Occipital lobe (tissue), 2 donors: Measurements from ENCODE around the gene RBM4B. TPM values are rescaled to one million over a fixed set of nuclear protein-coding genes. Genes with fewer than 3 reads are reported as not detected.
"Not testable (repeated sequence)": the region's sequence is repeated elsewhere in the genome, so short reads cannot be mapped to it uniquely, and the experiment has no call there.

ENCODE experiments used
- DNase-seq: peaks from one replicate; lab custom pipeline; 2025; lab: John Stamatoyannopoulos, UW
- total RNA-seq: library from RNA; depleted of rRNA; stranded (reverse); fragments of >200 nt; gene quantifications from one replicate; pipeline ENCODE4 v1.2.3, GENCODE V29; 2014

RBM4B gene
- total RNA-seq, 1 donor from 2014 or later: 94.5 TPM

- DNase-seq: no peak
These were observed 35.9 kb downstream of the RBM4B start for GRCh38 chr11:66641834-66642233.

GRCh38 chr11:66639814-66640340, 37.8 kb downstream of the RBM4B start:
- DNase-seq: not testable (repeated sequence)

DNA sequence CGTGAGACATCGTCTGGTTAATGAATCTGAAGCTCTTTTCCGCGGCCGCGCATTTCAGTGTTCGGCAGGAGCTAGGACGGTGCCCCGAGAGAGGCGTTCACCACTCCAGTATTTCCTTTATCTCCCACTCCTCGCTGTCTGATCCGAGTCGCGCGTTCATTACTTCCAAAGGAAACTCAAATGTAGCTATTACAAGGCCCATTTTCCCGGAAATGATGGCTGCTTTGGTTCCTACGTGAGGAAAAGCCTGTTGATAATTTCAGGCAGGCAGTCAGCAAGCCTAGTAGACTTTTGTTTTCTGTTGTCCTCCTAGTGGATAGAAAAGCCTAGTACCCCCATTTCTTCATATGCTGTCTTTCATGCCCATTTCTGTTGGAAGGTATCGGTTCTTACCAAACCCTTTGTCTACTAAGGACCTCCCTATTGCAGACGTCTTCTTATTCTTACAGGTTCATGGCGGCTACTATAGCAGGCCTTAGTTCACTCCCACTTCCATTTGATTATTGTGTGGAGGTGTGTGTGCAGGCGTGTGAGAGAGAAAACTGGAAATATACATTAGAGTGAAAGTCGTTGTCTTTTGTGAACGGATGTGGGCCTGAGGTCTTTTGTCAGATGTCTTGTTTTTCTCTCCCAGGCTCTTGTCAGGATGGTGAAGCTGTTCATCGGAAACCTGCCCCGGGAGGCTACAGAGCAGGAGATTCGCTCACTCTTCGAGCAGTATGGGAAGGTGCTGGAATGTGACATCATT, 38.4 kb downstream of the RBM4B start:
- no peak for DNase-seq

GRCh38 chr11:66638177-66639065, 39.3 kb downstream of the RBM4B start, which contains the start of gene RBM4:
Gene RBM4, plus strand, starts transcription at chr11:66638703. Its CDS starts 1,009 bp downstream, at chr11:66639712.
- peak; percentile 98 for DNase-seq

- DNase-seq: no peak
These were observed 40.0 kb downstream of the RBM4B start for GRCh38 chr11:66637557-66638176.

DNA sequence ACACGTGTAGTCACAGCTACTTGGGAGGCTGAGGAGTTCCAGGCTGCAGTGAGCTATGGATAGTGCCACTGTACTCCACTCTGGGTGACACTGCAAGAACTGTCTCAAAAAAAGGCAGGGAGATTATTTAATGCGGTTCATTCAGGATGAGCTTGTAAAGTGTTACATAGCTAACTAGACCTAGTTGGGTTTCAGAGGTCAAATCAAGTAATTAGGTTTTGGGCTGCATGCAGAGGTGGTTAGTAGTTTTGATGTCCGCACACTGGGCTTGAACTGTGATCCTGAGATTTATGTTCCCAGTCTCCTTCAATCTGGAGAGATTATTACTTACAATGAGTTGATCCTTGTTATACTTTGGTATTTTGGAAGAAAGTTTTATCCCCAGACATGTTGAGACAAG, 41.3 kb downstream of the RBM4B start:
- DNase-seq: no peak

DNA sequence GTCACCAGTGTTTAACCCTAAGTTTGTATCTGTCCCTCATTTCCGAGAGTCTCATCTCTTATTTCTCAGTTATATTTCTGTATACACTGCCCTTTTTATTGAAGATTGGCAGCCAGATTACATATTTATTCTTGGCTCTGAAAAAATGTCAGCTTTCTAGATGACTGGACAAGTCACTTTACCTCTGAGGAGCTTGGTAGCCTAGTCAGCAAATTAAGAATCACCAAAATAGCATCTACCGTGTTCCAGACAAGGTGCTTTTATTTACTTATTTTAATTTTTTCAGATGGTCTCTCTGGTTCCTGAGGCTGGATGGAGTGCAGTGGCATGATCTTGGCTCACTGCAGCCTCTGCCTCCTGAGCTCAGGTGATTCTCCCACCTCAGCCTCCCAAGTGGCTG, 44.7 kb downstream of the RBM4B start:
- DNase-seq: no peak

GRCh38 chr11:66631883-66632282, 45.8 kb downstream of the RBM4B start:
- no peak for DNase-seq

- no peak for DNase-seq
These were observed 48.3 kb downstream of the RBM4B start for GRCh38 chr11:66629356-66629755.

GRCh38 chr11:66628061-66628603, 49.6 kb downstream of the RBM4B start:
- DNase-seq: no peak

DNA sequence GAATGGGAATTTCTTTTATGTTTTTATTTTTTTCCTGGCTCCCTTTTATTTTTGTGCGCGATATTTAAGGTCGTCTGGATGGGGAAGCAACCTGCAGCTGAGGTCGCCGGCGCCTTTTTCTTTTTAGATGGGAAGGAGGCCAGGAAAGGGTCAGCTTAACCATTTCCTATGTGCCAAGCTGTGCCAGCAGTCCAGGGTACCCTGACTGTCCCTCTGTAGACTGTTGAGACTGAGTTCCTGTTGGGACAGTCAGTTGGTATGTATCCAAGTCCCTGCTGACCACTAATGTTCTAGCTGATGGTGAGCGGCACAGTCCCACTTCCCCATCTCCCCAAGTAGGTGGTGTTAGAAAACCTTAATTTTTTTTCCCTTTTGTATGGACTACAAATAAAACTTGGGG, 50.8 kb downstream of the RBM4B start:
- DNase-seq: no peak

DNA sequence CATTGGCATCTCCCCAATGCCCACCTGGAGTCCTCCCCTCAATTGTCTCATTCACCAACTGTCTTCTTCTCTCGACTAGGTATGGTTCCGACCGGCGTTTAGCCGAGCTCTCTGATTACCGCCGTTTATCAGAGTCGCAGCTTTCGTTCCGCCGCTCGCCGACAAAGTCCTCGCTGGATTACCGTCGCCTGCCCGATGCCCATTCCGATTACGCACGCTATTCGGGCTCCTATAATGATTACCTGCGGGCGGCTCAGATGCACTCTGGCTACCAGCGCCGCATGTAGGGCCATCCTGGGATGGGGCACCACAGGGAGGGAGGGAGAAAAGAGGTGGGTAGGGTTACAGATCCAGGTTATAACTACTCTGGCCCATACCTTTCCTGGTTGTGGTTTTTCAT, 51.3 kb downstream of the RBM4B start:
- no peak for DNase-seq

GRCh38 chr11:66625752-66626149, 51.9 kb downstream of the RBM4B start:
- DNase-seq: no peak

- DNase-seq: no peak
These were observed 52.5 kb downstream of the RBM4B start for GRCh38 chr11:66625041-66625751.

DNA sequence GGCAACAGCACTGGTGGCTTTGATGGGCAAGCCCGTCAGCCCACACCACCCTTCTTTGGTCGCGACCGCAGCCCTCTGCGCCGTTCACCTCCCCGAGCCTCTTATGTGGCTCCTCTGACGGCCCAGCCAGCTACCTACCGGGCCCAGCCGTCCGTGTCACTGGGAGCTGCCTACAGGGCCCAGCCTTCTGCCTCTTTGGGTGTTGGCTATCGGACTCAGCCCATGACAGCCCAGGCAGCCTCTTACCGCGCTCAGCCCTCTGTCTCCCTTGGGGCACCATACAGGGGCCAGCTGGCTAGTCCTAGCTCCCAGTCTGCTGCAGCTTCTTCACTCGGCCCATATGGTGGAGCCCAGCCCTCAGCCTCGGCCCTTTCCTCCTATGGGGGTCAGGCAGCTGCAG, 53.2 kb downstream of the RBM4B start:
- DNase-seq: no peak

- no peak for DNase-seq
These were observed 58.6 kb downstream of the RBM4B start for GRCh38 chr11:66619080-66619554.

DNA sequence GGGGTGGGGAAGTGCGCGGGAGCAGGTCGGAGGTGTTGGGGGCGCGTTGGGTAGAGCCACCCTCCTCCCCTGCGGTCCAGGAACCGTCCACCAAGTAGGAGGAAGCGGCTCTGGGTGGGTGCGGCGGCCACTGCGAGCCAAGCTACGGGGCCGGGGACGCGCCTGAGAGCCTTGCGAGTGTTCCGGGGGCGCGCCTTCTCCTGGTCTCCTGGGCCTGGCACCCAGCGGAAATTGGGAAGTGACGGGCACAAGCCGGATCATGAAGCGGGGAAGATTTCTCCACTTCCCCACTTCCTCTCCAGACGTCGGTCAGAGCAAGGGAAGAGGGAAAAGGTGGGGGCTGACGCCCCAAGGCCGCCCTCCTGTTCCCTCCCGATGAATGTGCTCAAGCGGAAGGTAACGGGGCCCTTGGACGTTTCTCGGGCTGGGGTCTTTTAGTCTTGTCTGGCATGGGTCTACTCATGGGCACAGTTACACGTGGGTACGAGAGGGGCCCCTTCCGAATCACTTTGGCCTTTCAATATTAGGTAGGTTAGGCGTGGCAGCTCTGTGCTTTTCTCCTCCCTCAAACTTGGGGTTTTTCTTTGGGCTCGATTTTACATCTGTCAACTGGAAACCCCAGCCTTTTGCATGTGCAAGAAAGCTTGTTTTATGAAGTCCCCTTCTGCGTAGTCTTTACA, 60.4 kb downstream of the RBM4B start:
- DNase-seq: peak; percentile 61

DNA sequence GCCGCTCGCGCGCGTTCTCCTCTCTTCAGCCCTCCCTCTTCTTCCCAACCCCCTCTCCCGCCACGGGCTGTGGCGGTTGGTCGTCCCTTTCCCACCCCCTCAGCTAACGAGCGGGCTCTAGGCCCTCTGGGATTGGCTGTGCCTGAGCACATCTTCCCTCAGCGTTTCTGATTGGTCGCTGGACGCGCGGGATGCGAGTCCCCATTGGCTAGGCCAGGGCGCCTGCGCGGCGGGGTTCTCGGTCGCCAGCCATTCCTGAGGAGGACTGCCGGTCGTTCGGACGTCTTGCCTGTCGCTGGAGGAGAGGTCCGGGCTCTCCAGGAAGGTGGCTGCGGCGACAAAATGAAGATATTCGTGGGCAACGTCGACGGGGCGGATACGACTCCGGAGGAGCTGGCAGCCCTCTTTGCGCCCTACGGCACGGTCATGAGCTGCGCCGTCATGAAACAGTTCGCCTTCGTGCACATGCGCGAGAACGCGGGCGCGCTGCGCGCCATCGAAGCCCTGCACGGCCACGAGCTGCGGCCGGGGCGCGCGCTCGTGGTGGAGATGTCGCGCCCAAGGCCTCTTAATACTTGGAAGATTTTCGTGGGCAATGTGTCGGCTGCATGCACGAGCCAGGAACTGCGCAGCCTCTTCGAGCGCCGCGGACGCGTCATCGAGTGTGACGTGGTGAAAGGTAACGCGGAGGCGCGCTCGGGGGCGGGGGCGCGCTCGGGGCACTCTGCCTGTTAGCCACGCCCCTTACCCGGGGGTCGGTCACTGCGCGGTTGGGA, 61.1 kb downstream of the RBM4B start, which contains the start of gene RBM14:
Gene RBM14, plus strand, starts transcription at position 252 of the 776 bp plus-strand sequence. Its CDS starts 91 bp downstream, at position 343.
- peak; percentile 98 for DNase-seq
